ENCODE results near the gene C9orf72.

DNA sequence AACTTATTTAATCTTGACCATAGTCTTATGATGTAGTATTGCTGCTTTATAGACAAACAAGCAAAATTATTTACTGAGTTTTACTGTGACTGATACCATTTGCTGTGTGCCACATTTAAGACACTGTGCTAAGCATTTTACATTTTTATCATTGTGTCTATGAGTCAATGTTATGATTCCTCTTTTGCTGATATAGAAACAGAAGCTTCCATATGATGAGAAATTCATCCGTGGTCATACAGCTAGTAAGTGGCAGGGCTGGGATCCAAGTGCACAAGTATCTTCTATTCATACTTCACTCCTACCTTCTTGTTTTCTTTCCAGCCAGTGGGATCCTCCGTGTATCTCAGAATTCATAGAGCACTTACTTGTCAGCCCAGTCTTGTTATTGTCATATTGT is 66.3 kb downstream of the C9orf72 start:
- TF ChIP-seq CTCF (conservative IDR thresholded peaks at IDR 0.05; ENCODE audit: low read depth, low read length) (no peak), POLR2A (IDR thresholded peaks at IDR 0.05; ENCODE audit: low read depth, low read length) (no peak), MAZ (IDR thresholded peaks at IDR 0.05; ENCODE audit: borderline replicate concordance, low read depth, low read length) (no peak), RFX5 (IDR thresholded peaks at IDR 0.05; ENCODE audit: low read depth, low read length) (no peak), SMC3 (IDR thresholded peaks at IDR 0.05; ENCODE audit: low read depth, low read length) (no peak), USF2 (IDR thresholded peaks at IDR 0.05; ENCODE audit: low read depth, low read length) (no peak), BHLHE40 (IDR thresholded peaks at IDR 0.05; ENCODE audit: low read depth, low read length) (no peak), CEBPB (IDR thresholded peaks at IDR 0.05; ENCODE audit: low read depth, low read length) (no peak), FOS (IDR thresholded peaks at IDR 0.05; ENCODE audit: low read depth, low read length) (no peak), MXI1 (IDR thresholded peaks at IDR 0.05; ENCODE audit: borderline replicate concordance, low read depth, low read length) (no peak), MAFK (IDR thresholded peaks at IDR 0.05; ENCODE audit: low read depth, low read length) (no peak)
- TF ChIP-seq, protein P1, sequence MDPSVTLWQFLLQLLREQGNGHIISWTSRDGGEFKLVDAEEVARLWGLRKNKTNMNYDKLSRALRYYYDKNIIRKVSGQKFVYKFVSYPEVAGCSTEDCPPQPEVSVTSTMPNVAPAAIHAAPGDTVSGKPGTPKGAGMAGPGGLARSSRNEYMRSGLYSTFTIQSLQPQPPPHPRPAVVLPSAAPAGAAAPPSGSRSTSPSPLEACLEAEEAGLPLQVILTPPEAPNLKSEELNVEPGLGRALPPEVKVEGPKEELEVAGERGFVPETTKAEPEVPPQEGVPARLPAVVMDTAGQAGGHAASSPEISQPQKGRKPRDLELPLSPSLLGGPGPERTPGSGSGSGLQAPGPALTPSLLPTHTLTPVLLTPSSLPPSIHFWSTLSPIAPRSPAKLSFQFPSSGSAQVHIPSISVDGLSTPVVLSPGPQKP (IDR thresholded peaks at IDR 0.05; ENCODE audit: borderline replicate concordance, low read depth, low read length) = no peak
